DMS114 treated with DMSO at 0.1 percent for 48 hours (cell line): ENCODE measurements around the gene FXN.
"Not testable (repeated sequence)": the region's sequence is repeated elsewhere in the genome, so short reads cannot be mapped to it uniquely, and the experiment has no call there.

Source experiments
- DNase-seq: peaks from one replicate; lab custom pipeline; 2025; ENCODE audit not compliant: unreplicated experiment; lab: John Stamatoyannopoulos, UW

FXN gene

DNA sequence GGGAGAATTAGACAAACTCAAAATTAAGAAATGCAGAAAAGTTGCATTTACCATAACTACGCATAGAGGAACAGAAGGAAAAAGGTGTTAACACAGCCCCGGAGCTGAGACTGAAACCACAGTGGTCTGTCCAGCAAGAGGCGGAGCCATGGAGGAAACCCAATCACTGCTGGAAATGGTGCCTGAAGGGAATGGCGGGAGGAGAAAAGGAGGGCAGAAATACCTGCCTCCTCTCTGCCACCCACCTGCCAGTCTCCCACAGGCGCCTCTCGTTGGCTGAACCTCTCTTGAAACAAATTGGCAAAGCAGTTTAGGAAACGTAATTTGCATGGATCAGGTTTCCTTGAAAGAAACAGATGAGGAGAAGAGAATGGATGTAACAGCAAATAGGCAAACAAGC is 11.9 kb upstream of the FXN start:
- DNase-seq: no peak

DNA sequence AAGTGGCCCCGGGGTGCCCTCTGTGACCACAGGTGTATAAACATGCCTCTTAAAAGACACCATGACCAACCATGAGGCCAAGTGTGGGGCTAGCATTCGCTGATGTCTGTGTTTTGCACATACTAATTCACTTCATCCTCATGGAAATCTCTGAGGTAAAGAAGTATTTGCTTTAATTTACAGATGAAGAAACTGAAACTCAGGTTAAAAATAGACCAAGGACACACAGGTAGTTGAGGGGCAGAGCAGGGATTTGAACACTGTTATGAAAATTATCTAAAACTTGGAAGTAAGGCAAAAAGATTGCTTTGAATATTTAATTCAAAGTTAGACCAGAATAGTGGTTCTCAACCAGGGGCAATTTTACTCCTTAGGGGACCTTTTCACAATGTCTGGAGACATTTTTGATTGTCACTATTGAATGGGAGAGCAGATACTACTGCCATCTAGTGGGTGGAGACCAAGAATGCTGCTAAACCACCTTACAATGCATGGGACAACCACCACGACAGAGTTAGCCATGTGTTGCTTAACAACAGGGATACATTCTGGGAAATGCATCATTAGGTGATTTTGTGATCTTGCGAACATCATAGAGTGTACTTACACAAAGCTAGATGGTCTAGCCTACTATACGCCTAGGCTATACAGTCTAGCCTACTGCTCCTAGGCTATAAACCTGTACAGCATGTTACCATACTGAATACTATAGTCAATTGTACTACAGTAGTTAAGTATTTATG is 8.0 kb upstream of the FXN start:
- DNase-seq: peak; percentile 39

DNA sequence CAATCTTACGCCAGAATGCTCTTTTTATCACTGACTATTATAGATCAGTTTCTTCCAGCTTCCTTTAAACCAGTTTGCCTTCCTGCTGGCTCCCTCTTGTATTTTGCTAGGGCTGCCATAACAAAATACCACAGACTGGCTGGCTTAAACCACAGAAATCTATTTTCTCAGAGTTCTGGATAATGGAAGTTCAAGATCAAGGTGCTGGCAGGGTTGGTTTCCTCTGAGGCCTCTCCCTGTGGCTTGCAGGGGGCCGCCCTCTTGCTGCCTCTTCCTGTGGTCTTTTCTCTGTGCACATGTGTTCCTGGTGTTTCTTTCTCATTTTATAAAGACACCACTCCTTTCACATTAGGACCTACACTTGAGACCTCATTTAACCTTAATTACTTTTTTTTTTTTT is 6.8 kb upstream of the FXN start:
- DNase-seq: no peak

DNA sequence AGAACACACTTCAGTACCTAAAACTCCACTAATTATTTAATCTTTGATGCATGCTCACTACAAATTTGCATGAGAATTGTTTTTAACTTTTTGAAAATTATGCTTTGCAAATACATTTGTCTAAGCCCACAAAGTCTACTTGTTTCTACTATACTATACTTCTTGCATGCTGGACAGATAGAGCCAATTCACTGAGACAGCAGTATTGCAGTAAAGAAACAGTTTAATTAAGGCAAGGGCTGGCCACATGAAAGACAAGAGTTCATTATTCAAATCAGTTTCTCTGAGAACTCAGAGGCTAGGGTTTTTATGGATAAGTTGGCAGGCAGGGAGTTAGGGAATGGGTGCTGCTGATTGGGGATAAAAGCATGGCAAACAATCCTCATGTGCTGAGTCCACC is 6.0 kb upstream of the FXN start:
- no peak for DNase-seq

DNA sequence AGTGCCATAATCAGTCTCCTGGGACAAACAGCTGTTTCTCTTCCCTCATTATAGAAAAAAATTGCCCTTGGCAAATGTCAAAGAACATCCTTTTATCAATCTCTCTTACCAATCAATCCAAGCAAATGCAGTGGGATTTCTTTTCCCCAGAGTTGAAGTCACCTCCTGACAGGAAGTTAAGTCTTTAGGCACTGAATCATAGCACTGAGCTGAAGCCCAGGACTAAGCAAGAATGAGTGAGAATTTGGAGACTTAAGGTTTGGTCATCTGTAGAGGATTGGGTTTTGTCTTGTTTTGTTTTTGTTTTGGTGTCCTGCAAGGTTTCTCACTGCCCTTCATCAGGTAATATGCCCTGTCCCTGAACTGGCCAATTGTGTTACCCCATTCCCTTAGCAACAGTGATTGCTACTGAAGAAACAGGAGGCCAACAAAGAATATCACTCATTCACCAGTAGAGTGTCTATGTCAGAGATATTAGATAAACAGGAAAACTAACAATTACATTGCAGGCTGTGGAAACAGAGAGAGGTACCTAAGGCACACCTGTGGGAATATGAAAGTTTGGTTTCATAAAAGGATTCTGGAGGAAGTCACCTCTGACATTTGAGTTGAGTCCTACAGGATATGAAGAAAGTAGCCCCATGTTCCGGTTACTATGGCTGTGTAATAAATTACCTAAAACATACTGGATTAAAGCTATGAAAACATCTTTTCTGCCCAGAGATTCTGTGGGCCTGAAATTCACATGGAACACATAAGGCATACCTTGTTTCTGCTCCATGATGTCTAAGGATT is 4.5 kb upstream of the FXN start:
- no peak for DNase-seq

DNA sequence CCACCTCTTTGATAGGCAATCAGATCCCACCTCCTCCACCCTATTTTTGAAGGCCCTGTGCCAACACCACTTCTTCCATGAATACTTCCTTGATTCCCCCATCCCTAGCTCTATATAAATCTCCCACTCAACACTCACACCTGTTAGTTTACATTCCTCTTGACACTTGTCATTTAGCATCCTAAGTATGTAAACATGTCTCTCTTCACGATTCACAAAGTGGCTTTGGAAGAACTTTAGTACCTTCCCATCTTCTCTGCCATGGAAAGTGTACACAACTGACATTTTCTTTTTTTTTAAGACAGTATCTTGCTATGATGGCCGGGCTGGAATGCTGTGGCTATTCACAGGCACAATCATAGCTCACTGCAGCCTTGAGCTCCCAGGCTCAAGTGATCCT is 1.5 kb upstream of the FXN start:
- no peak for DNase-seq

DNA sequence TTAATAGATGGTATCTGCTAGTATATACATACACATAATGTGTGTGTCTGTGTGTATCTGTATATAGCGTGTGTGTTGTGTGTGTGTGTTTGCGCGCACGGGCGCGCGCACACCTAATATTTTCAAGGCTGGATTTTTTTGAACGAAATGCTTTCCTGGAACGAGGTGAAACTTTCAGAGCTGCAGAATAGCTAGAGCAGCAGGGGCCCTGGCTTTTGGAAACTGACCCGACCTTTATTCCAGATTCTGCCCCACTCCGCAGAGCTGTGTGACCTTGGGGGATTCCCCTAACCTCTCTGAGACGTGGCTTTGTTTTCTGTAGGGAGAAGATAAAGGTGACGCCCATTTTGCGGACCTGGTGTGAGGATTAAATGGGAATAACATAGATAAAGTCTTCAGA is 757 bp downstream of the FXN start:
- DNase-seq: no peak

DNA sequence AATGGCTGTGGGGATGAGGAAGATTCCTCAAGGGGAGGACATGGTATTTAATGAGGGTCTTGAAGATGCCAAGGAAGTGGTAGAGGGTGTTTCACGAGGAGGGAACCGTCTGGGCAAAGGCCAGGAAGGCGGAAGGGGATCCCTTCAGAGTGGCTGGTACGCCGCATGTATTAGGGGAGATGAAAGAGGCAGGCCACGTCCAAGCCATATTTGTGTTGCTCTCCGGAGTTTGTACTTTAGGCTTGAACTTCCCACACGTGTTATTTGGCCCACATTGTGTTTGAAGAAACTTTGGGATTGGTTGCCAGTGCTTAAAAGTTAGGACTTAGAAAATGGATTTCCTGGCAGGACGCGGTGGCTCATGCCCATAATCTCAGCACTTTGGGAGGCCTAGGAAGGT is 1.2 kb downstream of the FXN start:
- DNase-seq: no peak

DNA sequence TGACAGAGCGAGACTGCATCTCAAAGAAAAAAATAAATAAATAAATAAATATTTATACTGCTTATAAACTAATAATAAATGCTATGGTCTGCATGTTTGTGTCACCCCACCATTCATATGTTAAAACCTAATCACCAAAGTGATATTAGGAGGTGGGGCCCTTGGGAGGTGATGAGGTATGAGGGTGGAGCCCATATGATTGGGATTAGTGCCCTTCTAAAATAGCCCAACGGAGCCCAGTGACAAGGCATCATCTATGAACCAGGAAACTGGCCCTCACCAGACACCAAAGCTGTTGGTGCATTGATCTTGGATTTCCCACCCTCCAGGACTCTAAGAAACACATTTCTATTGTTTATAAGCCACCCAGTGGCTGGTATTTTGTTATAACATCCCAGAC is 5.1 kb downstream of the FXN start:
- DNase-seq: no peak

DNA sequence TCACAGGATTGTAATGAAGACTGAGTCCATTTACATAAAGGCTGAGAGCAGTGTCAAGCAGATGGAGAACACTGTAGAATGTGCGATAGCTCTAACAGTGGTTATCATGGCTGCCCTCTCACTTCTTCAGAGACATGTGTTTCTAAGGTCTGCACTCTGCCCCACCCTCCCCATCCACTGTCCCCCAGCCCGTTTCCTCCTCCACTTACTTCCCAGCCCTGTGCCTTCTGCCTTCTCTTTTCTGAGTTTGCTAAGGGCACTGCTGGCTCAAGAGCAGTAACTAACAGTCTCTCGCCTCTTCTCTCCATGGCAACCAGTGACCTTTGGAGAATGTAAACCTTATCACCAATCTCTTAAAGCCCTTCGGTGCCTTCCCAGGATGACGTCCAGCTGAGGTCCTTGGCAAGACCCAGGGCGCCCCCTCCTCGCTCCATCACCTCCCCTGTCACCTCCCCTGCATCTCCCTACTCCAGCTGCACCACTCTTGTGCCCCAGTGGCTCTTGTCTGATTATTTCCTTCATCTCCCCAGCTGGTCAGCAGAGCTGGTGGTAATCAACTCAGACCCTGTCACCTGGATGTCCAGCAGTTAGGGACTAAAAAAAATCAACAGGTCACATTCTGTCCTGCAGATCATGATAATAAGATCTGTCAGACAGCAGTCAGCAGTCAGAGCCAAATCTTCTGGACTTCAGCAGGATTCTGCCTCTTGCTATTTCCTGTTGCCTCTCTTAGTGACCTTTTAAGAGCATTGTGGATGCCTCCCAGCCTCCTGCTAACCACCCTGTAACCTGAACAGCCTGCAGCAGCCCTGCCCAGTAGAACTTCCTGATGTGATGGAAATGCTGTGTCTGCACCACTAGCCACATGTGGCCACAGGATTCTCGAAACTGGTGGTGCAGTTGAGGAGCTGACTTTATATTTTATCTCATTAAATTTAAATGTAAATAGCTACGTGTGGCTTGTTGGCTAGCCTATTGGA is 9.0 kb downstream of the FXN start:
- DNase-seq: no peak

DNA sequence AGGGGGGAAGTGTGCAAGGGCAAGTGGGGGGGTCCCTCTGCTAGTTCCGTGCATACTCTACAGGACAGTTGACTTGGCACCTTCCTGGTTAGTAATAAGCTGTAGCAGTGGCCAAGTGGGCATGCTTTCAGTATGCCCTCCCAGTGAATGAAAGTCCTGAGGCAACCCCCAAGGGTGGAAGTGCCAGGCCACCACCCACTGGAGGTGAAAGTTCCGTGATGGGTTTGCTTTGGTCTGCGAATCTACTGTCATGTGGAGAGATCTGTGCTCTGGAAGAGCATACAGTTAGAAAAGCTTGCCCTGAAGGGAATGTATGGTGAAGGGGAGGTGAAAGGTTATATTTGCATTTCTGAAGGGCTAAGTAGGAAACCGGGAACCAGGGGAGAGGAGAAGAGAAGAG is 10.3 kb downstream of the FXN start:
- DNase-seq: no peak

DNA sequence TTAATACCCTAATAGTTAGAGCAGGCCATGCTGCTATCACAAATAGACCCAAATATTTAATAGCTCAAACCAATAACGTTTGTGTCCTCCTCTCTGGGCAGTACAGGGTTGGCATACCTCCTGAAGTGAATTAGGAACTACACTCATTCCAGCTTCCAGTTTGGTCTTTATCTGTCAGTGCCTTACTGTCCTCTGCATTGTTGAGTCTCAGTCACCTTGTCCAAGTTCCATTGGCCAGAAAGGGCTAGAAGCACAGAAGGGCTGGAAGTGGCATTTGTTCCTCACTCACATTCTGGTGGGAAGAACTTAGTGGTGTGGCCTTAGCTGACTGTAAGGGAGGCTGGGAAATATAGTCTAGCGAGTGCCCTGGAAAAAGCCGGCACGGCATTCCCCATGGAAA is 11.2 kb downstream of the FXN start:
- no peak for DNase-seq

DNA sequence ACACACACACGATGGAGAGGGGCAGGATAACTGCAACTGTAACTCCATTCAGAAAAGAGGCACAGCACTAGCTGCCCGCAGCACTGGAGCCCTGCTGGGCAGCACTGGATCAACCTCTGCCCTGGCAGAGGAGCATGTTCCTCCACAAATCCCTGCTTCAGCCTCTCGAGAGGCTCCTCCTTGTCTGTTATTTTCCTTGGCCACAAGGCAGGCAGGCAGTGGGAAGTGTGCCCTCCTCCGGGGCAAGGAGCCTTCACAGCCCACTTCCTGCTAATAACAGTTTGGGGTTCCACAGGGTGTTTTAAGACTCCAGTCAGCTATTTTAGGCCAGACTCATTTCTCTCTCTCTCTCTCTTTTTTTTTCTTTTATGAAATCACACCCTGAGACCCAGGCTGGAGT is 11.8 kb downstream of the FXN start:
- DNase-seq: no peak

DNA sequence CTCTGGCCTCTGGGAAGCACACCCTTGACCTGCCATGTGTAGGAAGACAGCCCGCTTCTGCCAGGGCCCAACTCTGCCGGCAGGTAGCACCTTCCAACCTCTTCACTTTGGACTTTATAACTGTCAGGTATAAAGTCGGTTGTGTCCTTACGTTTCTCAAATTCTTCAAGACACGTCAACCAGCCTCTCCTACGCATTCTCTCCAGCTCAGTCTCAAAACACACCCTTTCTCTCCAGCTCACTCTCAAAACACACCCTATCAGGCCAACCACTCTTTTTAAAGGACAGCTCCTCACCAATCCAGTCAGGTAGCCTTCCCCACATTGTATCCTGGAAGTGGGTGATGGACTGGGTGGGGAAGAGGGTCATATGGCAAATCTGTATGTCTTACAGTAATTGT is 13.5 kb downstream of the FXN start:
- no peak for DNase-seq

DNA sequence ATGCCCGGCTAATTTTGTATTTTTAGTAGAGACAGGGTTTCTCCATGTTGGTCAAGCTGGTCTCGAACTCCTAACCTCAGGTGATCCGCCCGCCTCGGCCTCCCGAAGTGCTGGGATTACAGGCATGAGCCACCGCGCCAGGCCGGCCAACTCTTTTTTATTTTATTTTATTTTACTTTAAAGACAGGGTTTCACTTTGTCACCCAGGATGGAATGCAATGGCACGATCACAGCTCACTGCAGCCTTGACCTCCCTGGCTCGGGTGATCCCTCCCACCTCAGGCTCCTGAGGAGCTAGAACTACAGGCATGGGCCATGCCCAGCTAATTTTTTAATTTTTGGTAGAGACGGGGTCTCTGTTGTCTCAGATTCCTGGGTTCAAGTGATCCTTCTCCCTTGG is 15.4 kb downstream of the FXN start:
- not testable (repeated sequence) for DNase-seq

DNA sequence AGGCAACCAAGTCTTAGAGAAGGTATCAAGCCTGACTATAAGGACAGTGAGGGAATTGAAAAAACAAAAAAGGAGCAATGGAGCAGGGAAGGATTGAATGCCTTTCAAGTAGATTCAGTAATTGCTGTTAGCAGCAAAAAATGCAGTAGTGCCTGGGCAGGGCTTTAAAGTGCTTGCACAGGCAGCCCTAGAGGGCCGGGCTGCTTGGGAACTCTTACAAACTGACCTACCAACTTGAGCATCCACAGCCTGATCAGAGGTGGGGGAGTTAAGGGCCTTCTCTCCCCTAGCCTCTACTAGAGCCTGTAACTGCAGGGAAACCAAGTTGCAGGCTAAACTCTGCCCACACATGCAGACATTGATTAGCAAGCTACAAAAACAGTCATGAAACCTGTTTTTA is 19.4 kb downstream of the FXN start:
- DNase-seq: no peak

DNA sequence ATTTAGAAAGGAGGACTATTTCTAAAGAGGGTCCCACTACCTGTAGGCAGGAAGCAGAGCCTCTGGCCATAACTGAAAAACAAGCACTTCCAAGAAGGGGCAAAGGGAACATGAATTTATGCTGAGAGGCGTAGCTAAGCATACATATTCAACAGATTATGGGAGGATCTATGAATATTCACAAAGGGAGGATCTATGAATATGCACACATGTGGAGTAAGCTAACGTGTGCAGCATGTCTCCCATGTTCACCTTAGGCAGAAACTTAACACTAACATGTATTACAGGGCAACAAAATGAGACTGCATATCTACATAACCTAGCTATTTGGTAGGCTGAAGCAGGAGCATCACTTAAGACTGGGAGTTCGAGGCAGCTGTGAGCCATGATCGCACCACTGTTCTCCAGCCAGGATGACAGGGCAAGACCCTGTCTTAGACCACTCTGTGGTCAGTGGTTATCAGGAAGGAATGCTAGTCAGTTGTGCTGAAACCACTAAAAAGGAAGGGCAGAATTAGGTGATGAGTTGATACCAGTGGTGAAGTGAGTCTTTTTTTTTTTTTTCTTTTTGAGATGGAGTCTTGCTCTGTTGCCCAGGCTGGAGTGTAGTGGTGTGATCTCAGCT is 20.8 kb downstream of the FXN start:
- no peak for DNase-seq

DNA sequence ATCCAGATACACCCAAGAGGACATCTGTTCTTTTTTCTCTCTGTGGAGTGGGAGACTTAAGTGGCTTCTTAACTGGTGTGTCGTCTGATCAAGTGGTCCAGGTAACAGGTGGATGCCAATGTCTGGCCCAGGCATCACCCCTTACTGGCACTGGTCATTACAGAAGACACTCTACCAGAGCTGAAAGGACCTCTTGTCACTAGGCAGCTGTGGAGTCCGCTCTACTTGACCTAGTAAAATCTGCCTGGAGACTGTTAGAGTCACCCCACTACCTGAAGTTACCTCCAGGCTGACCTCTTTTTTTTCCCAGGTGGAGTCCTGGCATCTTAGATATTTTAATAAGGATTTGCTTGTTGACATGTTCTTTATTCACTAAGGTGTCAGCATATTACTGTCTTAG is 22.5 kb downstream of the FXN start:
- DNase-seq: no peak

DNA sequence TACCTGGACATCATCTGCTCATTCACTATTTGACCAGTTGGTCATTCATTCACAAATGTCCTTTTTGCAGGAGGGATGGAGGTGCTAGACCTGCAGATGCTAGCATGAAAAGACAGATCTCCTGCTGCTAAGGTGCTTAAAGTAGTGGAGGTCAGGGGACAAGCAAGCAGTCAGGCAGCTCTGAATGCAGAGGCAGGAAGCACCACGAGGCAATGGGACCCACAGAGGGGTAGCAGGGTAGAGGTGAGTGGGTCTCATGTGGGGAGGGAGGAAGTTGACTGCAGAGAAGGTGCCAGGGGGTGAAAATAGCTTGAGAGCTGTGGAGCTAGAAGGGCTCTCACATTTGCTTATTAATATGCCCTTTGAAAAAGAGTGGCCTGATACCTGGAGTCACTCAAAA is 25.2 kb downstream of the FXN start:
- DNase-seq: no peak

DNA sequence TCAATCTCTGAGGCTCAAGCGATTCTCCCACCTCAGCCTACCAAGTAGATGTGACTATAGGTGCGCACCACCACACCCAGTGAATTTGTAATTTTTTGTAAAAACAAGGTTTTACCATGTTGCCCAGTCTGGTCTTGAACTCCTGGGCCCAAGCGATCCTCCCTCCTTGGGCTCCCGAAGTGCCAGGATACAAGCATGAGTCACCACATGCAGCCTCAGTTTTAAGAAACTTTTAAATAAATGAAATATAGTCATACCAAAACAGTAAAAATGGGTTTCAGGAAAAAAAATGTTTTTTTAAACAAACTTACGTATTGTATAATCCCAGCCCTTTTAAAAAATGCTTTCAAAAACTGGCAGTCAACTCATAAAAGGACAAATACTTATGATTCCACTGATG is 26.6 kb downstream of the FXN start:
- no peak for DNase-seq

DNA sequence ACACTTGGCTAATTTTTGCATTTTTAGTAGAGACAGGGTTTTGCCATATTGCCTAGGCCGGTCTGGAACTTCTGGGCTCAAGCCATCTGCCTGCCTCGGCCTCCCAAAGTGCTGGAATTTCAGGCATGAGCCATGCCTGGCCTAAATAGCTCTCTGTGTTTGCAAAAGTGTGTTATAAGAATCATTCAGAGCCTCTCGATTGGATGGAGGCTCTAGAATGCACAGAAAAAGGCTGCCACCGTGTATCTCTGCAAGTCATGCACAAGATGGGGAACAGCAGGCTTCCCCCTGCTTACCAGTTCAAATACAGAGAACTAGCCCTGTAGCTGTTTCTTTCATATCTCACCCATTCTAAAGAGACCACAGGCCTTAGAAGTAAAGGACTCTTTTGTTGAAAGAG is 28.3 kb downstream of the FXN start:
- DNase-seq: no peak
